GM19099 (cell line): ENCODE measurements around the gene TXNDC2.

Experiments used
- POLR2A ChIP-seq: IDR thresholded peaks from 3 replicates; pipeline ENCODE4 v1.6.1; 2011; ENCODE audit warnings: low read depth; ENCODE audit not compliant: insufficient read length; ENCODE audit errors: extremely low read depth

The TXNDC2 gene

GRCh38 chr18:9914584-9915290 is 29.0 kb downstream of the TXNDC2 start:
- no peak for TF ChIP-seq POLR2A

DNA sequence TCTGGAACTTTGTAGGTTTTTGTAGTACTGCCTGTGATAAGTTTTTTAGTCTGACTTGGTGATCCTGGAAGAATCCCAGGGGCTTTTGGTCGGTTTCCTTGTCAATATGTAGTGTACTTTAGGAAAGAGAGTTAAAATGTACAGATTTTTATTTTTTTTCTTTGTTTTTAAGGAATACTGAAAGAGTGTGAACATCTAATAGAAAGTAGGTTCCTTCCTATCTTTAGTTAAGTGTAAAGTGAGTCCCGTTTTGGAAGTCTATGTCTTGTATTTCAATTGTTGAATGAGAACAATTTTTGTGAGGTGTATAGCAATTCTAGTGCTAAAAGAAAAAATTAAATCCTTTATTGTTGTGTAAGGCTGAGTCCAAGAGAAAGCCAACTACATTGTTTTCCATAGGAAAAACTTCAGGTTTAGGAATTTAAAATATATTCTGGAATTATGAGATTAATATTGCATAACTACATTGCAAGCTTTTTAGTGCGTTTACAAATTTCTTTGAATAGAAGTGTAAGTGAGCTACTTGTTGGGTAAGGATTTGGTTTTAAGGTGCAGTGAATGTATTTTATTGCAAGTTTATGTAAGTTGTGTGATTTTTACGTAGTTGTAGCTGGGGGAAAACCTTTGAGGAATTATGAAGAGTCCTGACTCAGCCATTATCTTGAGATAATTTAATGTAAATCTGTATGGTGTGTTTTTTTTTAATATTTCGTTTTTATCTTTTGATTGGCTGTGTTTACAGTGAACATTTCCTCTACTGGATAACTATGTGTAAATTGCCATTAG is 29.7 kb downstream of the TXNDC2 start:
- TF ChIP-seq POLR2A = no peak

GRCh38 chr18:9916077-9916639 is 30.4 kb downstream of the TXNDC2 start:
- TF ChIP-seq POLR2A = no peak

GRCh38 chr18:9916808-9917207 is 31.0 kb downstream of the TXNDC2 start:
- no peak for TF ChIP-seq POLR2A

DNA sequence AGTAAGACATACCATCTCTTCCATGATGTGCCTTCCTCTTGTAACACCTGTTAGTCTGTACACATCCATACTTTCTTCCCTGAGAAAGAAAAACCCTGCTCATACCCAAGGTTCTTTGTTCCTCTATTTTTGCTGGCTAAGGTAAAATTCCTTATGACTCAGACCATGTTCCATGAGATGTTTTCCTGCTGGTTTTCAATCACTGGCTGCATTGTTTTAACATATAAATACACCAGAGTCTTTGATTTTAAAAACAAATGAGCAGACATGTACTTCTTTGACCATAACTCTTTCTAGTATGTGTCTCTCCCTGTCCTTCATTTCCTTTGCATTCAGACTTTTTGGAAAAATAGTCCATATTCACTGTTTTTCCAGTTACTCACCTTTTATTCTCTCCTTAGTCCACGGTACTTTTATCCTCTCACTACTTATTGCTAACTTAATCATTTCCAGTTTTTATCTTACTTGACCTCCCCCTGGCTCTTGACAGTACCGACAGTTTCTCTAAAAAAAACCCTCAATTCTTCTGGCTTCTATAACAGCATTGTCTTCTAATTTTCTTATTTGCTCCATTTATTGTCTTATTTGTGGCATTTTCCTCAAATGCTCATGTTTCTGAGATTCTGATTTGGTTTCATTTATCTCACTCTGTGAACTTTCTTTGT is 32.4 kb downstream of the TXNDC2 start:
- TF ChIP-seq POLR2A = no peak

GRCh38 chr18:9919564-9920232 is 33.9 kb downstream of the TXNDC2 start:
- TF ChIP-seq POLR2A = no peak

- TF ChIP-seq POLR2A = no peak
These were observed 37.0 kb downstream of the TXNDC2 start for GRCh38 chr18:9922592-9923311.

GRCh38 chr18:9924371-9924943 is 38.7 kb downstream of the TXNDC2 start:
- TF ChIP-seq POLR2A = no peak

DNA sequence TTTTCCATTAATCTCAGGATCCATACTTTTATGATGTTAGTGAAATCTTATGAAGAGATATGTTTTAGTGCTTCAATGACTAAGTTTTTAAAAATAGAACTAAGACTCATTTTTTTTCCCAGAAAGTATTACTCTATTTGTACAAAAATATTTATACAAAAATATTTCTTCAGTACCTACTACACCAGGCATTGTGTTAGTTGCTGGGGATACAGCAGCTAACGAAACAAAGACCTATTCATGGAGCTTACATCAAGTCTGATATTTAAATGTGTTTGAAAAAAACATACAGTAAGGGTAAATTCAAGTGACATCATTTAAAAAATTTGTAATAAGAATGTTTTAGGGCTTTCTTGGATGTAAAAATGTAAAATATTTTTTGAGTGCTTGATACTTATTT is 39.6 kb downstream of the TXNDC2 start:
- TF ChIP-seq POLR2A = no peak

DNA sequence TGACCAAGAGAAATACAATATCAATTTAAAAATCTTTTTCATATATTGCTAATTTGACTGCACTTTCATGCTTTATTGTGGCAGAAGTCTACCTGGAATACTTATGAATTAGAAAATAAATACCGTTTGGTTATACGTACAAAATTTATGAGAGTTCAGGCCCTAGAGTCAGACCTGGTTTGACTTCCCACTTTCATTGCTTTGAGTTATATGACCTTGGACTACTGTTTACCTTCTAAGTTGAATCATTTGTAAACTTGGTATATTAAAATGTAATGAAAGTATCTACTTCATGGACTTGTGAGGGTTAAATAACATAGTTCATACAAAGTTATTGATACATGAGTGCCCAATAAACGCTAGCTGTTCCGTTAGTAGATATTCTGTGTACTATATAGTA is 40.0 kb downstream of the TXNDC2 start:
- TF ChIP-seq POLR2A = no peak

GRCh38 chr18:9926223-9926894 is 40.6 kb downstream of the TXNDC2 start:
- no peak for TF ChIP-seq POLR2A

- no peak for TF ChIP-seq POLR2A
These were observed 41.2 kb downstream of the TXNDC2 start for GRCh38 chr18:9926977-9927376.

GRCh38 chr18:9927392-9928063 is 41.8 kb downstream of the TXNDC2 start:
- TF ChIP-seq POLR2A = no peak
